CD1c-positive myeloid dendritic cell (primary cell): ENCODE data around the gene PCYT1B.
A peak's percentile ranks its signal among the peaks of the same experiment; 100 is the strongest.
"Not testable (repeated sequence)": the region's sequence is repeated elsewhere in the genome, so short reads cannot be mapped to it uniquely, and the experiment has no call there.

ENCODE experiments used
- DNase-seq: peaks from one replicate; pipeline ENCODE4 v3.0.0-alpha.2; 2016; ENCODE audit errors: extremely low spot score

PCYT1B gene

DNA sequence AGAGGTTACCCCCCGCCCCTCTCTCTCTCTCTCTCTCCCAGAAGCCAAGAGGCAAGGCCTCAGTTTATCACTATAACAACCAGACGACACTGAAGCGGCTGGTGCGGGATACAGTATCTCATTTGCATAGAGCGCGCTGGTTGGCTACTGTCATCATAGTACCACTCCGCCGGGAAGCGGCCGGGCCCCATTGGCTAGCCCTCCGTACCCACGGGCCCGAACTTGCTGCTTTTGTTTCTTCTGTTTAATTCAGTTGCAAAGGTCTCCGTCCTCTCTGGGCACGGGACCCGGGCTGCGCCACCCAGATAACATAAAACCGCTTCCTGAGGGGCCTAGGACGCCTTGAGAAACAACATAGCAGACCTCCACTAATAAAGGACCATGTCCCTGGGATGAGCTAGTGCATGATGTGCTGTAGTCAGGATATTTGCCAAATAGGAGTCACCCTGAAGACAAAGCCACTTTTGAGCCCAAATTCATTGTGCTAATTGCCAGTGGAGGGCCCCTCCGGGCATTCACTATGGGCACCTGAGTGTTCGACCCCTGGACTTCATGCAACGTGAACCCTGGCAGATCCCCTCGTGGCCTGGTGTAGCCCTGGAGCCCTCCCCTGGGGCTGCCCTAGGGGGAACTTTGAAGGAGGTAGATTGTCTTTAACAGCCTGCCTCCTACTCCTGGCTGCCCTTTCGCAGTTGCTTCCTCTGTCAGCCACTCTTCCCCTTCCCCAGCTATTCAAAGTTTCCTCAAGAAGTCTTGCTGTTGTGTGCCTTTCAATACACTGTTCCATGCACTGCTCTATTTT, at the start of gene PCYT1B:
TSS of gene PCYT1B (minus strand) at position 91 of the 802 bp plus-strand sequence. CDS start 242 bp downstream, outside the sequence.
- peak; percentile 38 for DNase-seq

DNA sequence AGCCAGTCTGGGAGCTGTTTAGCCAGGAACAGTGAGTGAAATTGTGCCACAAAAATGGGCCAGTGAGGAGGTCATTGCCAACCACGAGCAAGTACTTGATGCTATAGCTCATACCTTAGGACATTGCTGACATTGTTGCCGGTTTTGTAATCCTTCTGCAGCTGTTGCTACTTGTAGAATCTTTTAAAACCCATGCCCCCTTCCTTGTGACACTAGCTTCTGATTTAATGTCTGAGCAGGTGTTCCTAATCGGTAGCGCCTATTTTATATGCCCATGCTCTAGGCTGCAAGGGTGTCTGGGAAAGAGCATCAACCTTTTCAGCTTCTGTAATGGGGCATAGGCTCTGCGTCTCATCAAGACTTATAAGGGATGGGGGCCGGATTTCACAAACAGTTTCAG, 49.1 kb upstream of the PCYT1B start:
- no peak for DNase-seq

- DNase-seq = no peak
These were observed 47.7 kb upstream of the PCYT1B start for GRCh38 chrX:24694825-24695224.

- peak; percentile 91 for DNase-seq
These were observed 46.5 kb upstream of the PCYT1B start, which contains the start of gene POLA1 for GRCh38 chrX:24693453-24694202. Gene POLA1, plus strand, starts transcription at chrX:24693918. Its CDS starts 44 bp downstream, at chrX:24693962.

DNA sequence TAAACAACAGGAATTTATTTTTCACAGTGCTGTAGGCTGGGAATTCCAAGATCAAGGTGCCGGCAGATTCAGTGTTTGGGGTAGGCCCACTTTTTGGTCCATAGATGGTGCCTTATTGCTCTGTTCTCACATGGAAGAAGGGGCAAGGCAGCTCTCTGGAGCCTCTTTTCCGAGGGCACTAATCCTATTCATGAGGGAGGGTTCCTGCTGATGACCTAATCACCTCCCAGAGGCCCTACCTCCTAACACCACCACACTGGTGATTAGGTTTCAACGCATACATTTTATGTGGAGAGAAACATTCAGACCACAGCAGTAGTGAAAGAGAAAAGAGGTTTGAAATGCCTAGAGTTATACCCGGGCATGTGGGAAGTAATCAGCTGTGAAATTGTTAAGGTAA, 45.2 kb upstream of the PCYT1B start:
- DNase-seq = no peak

DNA sequence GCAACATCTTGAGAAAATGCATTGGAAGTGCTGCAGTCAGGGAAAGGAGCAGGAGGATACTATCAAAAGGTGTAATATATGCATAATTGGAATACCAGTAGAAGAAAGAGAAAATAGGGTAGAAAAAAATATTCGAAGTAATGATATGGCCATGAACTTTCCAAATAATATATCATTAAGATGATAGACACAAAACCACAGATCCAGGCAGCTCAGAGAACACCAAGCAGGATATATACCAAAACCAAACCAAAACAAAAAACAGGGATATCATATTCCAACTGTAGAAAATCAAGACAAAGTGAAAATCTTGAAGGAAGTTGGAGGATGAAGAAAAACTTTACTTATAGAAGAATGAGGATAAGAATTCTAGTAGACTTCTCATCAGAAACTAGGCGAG, 36.9 kb upstream of the PCYT1B start:
- DNase-seq = no peak

GRCh38 chrX:24682739-24683432, 35.7 kb upstream of the PCYT1B start:
- DNase-seq = no peak

DNA sequence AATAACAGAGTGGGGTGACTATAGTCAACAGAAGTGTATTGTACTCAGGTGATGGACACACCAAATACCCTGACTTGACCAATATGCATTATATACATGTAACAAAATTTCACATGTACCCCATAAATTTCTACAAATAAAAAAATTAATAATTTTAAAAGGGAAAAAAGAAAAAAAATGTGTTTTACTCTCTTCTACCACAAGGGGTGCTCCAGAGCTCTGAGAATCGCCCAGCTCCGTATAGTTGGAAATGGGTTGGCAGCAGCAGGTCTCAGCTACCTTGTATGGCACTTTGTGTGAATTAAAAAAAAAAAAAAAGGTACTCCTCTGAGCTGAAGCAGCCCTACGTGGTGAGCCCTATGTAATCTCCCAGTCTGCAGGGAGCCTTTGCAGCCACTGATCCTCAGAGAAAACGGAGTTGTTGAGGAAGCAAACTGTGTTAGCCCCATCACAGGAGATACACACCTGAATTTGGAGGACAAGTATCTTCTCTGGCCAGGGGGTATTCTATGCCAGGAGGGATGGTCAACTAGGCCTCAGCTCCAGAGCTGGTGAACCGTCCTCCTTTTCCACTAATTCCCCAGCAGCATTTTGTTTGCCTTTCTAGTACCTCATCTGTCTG, 29.4 kb upstream of the PCYT1B start:
- peak; percentile 20 for DNase-seq

GRCh38 chrX:24673424-24673823, 26.3 kb upstream of the PCYT1B start:
- no peak for DNase-seq

GRCh38 chrX:24672701-24673190, 25.6 kb upstream of the PCYT1B start:
- DNase-seq = no peak

- DNase-seq = no peak
These were observed 21.0 kb upstream of the PCYT1B start for GRCh38 chrX:24668111-24668510.

- DNase-seq = no peak
These were observed 15.2 kb upstream of the PCYT1B start for GRCh38 chrX:24662352-24662751.

- no peak for DNase-seq
These were observed 14.1 kb upstream of the PCYT1B start for GRCh38 chrX:24661292-24661691.

DNA sequence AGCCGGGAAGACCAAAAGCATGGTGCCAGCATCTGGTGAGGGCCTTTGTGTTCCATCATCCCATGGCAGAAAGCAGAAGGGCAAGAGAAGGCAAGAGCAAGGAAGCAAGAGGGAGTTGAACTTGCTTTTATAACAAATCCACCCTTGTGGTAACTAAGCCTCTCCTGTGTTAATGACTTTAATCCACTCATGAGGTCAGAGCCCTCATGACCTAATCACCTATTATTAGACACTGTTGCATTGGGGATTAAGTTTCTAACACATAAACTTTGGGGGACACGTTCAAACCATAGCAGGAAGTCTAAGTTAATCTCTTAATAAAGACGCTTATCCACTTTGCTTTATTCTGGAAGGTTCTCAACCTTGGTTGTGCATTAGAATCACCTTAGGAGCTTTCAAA, 12.5 kb upstream of the PCYT1B start:
- DNase-seq = no peak

DNA sequence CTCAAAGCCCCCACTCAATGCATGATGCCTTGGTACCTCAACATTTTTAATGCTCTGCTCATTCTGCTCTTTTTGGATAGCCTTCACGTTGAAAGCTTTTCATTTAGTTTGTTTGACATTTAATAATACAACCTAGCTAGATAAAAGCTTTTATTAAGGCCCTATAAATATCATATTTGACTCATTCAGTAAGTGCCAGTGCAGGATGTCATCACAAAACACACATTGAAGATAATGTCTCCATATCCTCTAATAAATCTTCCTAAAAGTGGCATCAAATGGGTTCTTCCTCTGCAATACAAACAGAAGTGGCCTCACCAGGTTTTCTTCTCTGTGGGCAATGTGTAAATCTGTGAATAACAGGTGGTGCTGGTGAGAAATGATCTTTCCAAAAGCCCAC, 12.0 kb upstream of the PCYT1B start:
- no peak for DNase-seq

DNA sequence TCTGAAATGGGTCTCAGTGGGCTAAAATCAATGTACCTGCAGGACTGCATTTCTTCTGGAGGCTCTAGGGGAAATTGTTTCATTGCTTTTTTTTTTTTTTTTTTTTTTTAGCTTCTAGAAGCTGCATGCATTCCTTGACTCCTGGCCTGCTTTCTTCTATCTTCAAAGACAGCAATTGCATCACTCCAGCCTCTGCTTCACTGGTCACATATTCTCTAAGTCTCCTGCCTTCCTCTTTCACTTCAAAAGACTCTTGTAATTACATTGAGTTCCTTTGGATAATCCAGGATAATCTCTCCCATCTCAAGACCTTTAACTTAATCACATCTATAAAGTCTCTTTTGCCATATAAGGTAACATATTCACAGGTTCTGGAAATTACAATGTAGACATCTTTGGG, 11.3 kb upstream of the PCYT1B start:
- no peak for DNase-seq

DNA sequence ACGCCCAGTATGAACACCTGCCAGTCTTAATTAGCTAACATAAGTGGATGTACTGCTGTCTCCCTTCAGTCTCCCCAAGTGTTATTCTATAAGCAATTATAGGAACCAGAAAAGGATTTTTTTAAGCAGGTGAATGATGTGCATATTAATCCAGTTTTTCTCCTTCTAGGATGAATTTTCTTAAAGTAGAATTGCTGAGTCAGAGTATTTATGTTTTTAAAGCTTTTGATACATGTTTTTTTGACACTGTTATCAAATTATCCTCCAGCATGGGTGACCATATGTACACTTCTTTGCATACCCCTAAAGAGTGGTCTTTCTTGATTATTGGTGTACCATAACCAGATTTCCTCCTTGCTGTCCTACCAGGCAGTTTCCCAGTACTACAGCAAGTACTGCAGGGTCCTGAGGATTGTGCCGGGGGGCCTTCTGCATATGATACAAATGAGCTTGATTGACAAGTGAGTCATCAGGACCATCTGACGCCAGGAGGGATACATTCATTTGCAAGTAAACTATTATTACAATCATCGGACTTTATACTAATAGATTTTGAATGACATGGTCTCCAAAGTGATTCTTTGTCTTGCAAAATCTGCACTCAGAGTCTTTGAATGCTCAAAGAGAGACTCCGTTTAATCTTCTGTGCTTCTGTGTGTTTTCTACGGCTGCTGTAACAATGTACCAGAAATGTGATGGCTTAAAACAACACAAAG, 10.7 kb upstream of the PCYT1B start:
- no peak for DNase-seq

DNA sequence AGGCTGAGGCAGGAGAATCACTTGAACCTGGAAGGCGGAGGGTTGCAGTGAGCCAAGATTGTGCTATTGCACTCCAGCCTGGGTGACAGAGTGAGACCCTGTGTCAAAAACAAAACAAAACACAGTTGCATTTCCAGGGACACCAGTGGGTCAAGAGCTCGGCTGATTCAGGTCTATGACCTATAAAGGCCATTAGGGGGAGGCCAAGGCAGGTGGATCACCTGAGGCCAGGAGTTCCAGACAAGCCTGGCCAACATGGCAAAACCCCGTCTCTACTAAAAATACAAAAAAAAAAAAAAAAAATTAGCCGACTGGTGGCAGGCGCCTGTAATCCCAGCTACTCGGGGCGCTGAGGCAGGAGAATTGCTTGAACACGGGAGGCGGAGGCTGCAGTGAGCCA, 8.5 kb upstream of the PCYT1B start:
- DNase-seq = not testable (repeated sequence)

DNA sequence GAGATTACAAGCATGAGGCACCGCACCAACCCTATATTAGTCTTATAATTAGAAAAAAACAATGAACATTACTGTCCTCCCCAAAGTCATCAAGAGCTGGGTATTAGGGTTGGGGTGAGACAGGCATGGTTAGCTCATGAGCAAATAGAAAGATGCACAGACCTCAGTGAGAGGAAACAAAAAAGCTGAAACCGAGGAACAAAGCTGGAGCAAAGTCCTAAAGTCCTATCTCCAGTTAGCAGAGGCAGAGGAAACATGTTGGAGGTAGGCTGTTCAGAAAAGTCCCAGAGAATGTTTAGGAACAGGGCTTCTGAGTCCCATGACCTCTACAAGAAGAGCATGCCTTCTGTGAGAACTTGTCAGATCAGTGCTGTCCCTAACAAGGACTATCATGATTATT, 4.6 kb upstream of the PCYT1B start:
- DNase-seq = no peak

DNA sequence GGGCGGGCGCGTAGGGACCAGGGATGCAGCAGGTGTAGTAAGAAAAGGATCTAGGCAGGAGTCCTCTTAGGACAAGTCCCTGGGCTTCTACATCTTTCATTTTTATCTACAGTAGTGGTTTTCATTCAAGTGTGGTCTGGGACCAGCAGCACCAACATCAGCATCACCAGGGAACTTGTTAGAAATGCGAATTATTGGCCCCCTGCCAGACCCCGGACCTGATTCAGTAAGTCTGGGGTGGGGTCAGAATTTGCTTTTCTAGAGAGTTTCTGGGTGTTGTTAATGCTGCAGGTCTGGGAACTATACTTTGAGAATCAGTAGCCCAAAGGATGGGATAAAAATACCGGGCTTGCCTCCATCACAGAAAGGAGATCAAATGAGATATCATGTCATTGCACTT, 1.3 kb upstream of the PCYT1B start:
- DNase-seq = no peak

GRCh38 chrX:24646745-24647182, 383 bp downstream of the PCYT1B start:
- no peak for DNase-seq
